ENCODE measurements around the gene NYAP2. TPM values are rescaled to one million over a fixed set of nuclear protein-coding genes. Genes with fewer than 3 reads are reported as not detected.

NYAP2 gene
- total RNA-seq, 2 experiments from 2014 or later: not detected

DNA sequence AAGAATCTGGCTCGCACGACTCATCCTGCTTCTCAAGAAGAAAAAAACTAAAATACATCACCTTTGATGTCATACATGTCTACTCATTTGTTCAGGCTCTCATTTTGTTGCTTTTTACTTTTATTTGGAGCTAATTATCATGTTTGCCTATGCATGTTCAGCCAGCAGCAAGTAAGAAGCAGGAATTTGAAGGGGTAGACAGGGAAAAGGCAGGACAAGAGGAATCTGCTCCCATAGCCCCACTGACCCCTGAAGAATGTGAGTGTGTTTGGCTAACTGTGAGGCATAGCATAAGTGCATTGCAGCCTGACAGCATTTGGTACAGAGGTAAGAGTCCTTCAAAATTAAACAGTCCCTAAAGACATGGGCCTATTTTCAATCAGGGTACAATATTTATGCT lies 72.7 kb downstream of the NYAP2 start:
- DNase-seq (no peak), ATAC-seq (ENCODE audit: low read depth) (no peak)
- H3K36me3 Mint-ChIP-seq: no peaks in the 10 kb centered on the region
- H3K4me3 Mint-ChIP-seq: no peak overlapping the region
- peaks cover 6% of the 10 kb centered on the region for H3K9me3 Mint-ChIP-seq
- H3K27ac Mint-ChIP-seq: no peak overlapping the region
- POLR2A ChIA-PET: no interaction called here
- peaks cover 5% of the 10 kb centered on the region for H3K4me1 Mint-ChIP-seq
- H3K27me3 Mint-ChIP-seq: peaks cover 2% of the 10 kb centered on the region

DNA sequence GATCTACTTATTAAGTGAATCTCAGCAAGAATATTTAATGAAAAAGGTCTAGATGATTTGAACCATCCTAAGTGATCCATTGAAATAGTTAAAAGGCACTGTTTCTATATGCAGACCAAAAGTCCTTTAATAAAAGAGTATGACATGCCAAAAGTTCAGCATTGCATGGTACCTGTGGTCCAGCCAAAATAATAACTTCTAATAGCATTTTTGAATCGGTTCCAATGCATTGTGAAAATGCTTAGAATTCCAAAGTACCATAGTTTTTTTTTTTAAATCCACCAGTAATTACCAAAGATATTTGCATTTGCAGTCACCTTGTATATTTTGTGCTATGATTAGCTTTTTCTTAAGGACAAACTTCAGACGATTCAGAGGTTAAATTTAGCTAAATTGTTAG lies 79.9 kb downstream of the NYAP2 start:
- POLR2A ChIA-PET: interaction anchor here (0.6 kb wide), 1 partner anchor 34 kb away, joined by 3 read pairs; no protein-coding TSS in a partner anchor
- H3K27me3 Mint-ChIP-seq: peaks cover 2% of the 10 kb centered on the region
- H3K4me3 Mint-ChIP-seq: no peak overlapping the region
- H3K9me3 Mint-ChIP-seq: no peaks in the 10 kb centered on the region
- no peaks in the 10 kb centered on the region for H3K4me1 Mint-ChIP-seq
- no peak for DNase-seq
- no peak for ATAC-seq (ENCODE audit: low read depth)
- no peaks in the 10 kb centered on the region for H3K36me3 Mint-ChIP-seq
- no peak overlapping the region for H3K27ac Mint-ChIP-seq

DNA sequence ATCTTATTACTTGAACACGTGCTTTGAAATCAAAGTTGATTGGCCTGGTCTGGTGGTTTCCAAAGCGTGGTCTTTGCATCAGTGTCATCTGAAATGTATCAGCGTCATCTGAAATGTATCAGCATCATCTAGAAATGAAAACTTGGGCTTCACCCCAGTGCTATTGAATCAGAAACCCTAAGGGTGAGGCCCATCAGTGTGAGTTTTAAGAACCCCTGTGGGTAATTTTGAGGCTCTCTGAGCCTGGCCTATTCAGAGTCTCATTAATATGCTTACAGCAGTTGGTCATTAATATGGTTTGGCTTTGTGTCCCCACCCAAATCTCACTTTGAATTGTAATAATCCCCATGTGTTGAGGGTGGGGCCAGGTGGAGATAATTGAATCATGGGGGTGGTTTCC lies 85.2 kb downstream of the NYAP2 start:
- no peak for DNase-seq
- Mint-ChIP-seq H3K9me3 (no peaks in the 10 kb centered on the region), H3K36me3 (no peaks in the 10 kb centered on the region), H3K27me3 (no peaks in the 10 kb centered on the region), H3K4me1 (no peaks in the 10 kb centered on the region), H3K27ac (no peak overlapping the region), H3K4me3 (no peak overlapping the region)
- no peak for ATAC-seq (ENCODE audit: low read depth)
- POLR2A ChIA-PET: no interaction called here

DNA sequence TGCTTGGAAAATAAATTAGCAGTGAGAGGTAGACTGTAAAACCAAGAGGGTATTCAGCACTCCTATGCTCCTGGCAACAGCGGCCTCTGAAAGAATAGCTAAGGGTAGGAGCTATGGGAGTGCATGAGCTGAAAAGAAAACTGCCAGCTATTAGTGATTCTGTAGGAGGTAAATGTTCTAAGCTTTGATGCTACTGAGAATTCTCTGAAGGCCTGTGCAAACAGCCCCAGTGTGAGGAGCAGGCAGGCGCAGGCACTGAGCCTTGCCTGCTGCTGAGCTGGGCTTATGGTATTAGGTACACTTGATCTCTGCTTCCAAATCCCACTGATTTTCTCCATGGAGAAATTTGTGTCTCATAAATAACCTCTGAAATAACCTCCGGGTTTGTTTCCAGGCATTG lies 86.7 kb downstream of the NYAP2 start:
- POLR2A ChIA-PET: no interaction called here
- no peaks in the 10 kb centered on the region for H3K4me1 Mint-ChIP-seq
- no peaks in the 10 kb centered on the region for H3K36me3 Mint-ChIP-seq
- no peaks in the 10 kb centered on the region for H3K9me3 Mint-ChIP-seq
- ATAC-seq (ENCODE audit: low read depth) (no peak), DNase-seq (no peak)
- H3K27ac Mint-ChIP-seq: no peak overlapping the region
- no peak overlapping the region for H3K4me3 Mint-ChIP-seq
- H3K27me3 Mint-ChIP-seq: peaks cover 3% of the 10 kb centered on the region

DNA sequence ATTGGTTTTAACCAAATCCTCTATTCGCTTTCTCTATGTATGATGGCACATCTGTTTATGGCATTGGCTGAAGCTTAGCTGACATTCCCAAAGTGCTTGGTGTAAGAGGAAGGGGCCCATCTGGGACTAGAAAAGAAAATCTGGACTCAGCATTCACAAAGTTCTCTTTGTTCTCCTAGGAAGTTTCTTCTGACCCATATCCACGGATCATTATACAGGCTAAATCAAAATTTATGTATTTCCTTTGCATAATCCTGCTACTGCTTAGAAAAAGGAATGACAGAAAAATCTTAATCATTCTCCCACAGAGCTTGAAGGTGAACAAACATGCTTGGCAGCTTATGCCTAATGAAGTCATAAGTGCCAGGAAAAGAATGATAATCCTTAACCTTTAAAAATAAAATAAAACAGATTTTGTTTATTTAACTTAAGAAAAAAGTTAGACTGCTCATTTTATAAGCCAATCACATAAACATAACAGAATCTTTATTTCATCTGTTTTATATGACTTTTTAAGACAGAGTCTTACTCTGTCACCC lies 88.4 kb downstream of the NYAP2 start:
- POLR2A ChIA-PET: no interaction called here
- Mint-ChIP-seq H3K9me3 (no peaks in the 10 kb centered on the region), H3K36me3 (no peaks in the 10 kb centered on the region), H3K4me3 (no peak overlapping the region), H3K27ac (no peak overlapping the region), H3K4me1 (no peaks in the 10 kb centered on the region), H3K27me3 (peaks cover 3% of the 10 kb centered on the region)
- ATAC-seq (ENCODE audit: low read depth): no peak
- no peak for DNase-seq

DNA sequence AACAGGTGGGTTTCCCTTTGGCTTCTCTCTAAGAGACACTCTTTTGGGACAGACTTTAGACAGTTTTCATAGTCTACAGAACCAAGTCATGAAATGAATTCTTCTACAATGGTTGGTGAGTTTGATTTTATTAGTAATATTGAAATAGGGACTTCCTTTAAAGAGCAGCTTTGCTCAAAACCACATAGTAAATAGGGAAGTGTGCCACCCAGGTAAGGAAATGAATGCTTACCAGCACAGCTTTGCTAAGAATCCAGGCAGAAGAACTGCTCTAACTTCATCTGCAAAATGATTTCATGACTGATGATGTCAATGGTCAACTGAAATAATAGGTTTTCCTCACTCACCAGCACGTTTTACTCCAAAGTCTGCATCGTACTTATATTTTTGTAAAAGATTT lies 89.2 kb downstream of the NYAP2 start:
- POLR2A ChIA-PET: no interaction called here
- no peaks in the 10 kb centered on the region for H3K36me3 Mint-ChIP-seq
- no peak for DNase-seq
- no peak overlapping the region for H3K27ac Mint-ChIP-seq
- ATAC-seq (ENCODE audit: low read depth): no peak
- no peak overlapping the region for H3K4me3 Mint-ChIP-seq
- H3K27me3 Mint-ChIP-seq: peaks cover 3% of the 10 kb centered on the region
- no peaks in the 10 kb centered on the region for H3K4me1 Mint-ChIP-seq
- H3K9me3 Mint-ChIP-seq: no peaks in the 10 kb centered on the region

DNA sequence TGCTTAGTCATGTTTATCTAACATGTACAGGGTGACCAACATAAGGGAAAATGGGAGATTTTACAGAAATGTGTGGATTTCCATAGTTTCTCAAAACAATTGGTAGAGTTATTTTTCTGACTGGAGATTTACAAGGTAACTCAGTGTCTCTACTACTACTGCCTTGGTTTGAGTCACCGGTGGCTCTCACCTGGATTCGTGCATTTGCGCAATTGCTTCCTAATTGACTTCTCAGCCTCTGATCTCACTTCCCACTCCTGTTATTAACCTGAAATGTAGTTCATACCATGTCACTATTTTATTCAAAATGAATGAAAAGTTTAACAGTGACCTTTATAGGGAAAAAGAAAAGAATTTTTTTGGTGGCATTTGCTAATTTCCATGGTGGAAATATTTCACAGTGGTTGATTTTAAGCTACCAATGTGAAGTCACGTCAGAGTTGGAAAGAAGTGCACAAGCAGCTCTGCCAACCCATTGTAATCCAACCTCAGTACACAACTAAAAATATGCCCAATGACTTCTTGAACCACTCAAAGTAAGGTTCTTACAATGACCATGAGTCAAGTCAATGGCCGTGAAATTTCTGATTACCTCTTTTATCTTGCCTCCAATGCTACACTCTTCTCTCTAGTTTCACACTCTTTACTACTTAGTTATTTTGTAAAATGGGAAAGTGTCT lies 94.0 kb downstream of the NYAP2 start:
- ATAC-seq (ENCODE audit: low read depth): no peak
- Mint-ChIP-seq H3K4me3 (no peak overlapping the region), H3K4me1 (no peaks in the 10 kb centered on the region), H3K27ac (no peak overlapping the region), H3K9me3 (no peaks in the 10 kb centered on the region), H3K27me3 (peaks cover 3% of the 10 kb centered on the region), H3K36me3 (no peaks in the 10 kb centered on the region)
- POLR2A ChIA-PET: no interaction called here
- DNase-seq: no peak

DNA sequence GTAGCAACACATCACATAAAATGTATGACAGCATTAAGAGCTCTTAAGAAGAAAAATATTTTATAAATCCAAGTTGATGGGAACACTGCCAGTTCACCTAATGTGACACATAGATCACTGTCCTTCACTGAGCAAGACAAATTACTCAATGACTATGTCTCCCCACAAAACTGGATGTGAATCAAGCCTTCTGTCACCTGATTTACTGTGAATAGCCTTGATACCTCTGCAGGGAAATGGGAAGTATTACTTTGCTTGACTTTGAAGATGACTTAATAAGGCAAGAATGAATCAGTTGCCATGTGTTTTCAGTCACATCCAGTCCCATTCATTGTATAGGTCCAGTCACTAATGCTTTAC lies 94.6 kb downstream of the NYAP2 start:
- peaks cover 3% of the 10 kb centered on the region for H3K27me3 Mint-ChIP-seq
- no peak overlapping the region for H3K27ac Mint-ChIP-seq
- POLR2A ChIA-PET: no interaction called here
- ATAC-seq (ENCODE audit: low read depth) (no peak), DNase-seq (no peak)
- no peak overlapping the region for H3K4me3 Mint-ChIP-seq
- H3K9me3 Mint-ChIP-seq: no peaks in the 10 kb centered on the region
- H3K36me3 Mint-ChIP-seq: no peaks in the 10 kb centered on the region
- H3K4me1 Mint-ChIP-seq: no peaks in the 10 kb centered on the region

DNA sequence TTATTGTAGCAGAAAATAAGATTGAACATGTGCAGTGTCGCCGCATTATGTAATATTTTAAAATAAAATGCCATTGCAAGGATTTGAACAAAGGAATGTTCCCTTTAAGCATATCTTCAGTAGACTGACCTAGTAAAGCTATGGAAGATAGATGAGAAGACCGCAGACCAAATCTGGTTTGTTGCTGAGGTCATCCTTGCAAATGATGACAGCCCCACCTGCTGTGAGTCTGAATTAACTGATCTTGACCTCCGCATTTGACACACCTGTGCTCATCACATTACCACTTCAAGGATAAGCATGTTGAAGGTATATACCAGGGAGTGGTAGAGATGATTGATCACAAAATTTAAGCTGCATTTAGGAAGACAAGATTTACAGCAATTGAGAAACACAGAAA lies 96.2 kb downstream of the NYAP2 start:
- H3K4me1 Mint-ChIP-seq: no peaks in the 10 kb centered on the region
- ATAC-seq (ENCODE audit: low read depth) (no peak), DNase-seq (no peak)
- H3K36me3 Mint-ChIP-seq: no peaks in the 10 kb centered on the region
- no peak overlapping the region for H3K27ac Mint-ChIP-seq
- H3K27me3 Mint-ChIP-seq: peaks cover 10% of the 10 kb centered on the region
- no peak overlapping the region for H3K4me3 Mint-ChIP-seq
- POLR2A ChIA-PET: no interaction called here
- H3K9me3 Mint-ChIP-seq: no peaks in the 10 kb centered on the region

DNA sequence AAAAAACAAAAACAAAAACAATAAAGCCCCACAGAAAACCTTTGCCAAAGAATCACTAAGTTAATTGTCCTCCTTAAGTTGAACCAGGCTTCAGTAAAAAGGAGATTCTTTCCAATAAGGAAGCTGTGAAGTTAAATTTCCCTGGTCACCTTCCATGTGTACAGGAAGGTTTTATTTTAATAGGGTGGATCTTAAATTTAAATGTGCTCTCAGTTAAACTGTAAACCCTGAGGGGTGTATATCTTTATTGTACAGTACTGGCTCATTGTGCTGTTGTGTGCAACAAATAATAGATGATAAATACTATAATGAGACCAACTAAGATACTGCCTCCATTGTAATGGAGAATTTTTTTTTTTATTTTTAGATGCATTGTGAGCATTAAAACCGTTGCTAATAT lies 97.1 kb downstream of the NYAP2 start:
- no peak overlapping the region for H3K27ac Mint-ChIP-seq
- POLR2A ChIA-PET: no interaction called here
- no peaks in the 10 kb centered on the region for H3K4me1 Mint-ChIP-seq
- no peaks in the 10 kb centered on the region for H3K36me3 Mint-ChIP-seq
- no peak overlapping the region for H3K4me3 Mint-ChIP-seq
- no peaks in the 10 kb centered on the region for H3K9me3 Mint-ChIP-seq
- H3K27me3 Mint-ChIP-seq: peaks cover 8% of the 10 kb centered on the region
- DNase-seq (no peak), ATAC-seq (ENCODE audit: low read depth) (no peak)

DNA sequence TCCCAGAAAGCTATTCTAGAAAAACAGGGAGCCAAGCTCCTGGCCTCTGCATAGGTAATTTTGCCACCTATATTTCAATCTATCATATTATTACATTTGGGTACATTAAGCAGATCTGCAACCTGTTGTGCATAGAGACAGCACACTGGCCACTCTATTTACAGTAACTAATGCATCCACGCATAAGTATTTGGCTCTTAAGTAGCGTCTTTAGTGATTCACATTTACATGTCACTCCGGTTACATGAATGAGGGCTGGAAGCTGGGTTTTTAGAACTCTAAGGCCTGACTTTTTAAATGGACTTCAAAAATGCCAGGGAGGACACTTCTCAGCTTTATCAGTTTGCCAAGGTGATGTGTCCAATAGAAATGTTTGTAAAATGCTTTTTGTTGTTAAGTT lies 97.7 kb downstream of the NYAP2 start:
- ATAC-seq (ENCODE audit: low read depth): no peak

DNA sequence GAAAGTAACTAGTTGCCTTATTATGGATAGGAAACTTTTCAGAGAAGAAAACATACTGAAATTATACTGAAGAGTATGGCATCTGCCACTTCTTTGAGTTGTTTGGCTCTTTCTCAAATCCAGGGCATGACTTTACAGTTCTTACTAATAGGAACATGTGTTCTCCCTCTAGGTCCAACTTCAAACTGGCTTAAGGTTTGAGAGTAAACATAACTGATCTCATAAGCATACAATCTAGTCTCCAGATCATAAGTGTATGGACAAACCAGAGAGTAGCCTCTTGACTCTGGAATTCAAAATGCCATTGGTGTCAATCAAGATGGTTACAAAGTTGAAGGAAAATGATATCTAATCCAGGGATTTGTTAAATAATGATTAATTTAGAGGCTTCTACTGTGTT lies 101.5 kb downstream of the NYAP2 start:
- Mint-ChIP-seq H3K36me3 (no peaks in the 10 kb centered on the region), H3K9me3 (no peaks in the 10 kb centered on the region), H3K27ac (no peak overlapping the region), H3K4me3 (no peak overlapping the region), H3K27me3 (peaks cover 12% of the 10 kb centered on the region), H3K4me1 (no peaks in the 10 kb centered on the region)
- POLR2A ChIA-PET: no interaction called here
- DNase-seq: no peak
- ATAC-seq (ENCODE audit: low read depth): no peak

More for the DNA sequence above, 97.7 kb downstream of the NYAP2 start:
- DNase-seq: no peak
- Mint-ChIP-seq H3K9me3 (no peaks in the 10 kb centered on the region), H3K27me3 (peaks cover 10% of the 10 kb centered on the region), H3K4me1 (no peaks in the 10 kb centered on the region), H3K4me3 (no peak overlapping the region), H3K27ac (no peak overlapping the region), H3K36me3 (no peaks in the 10 kb centered on the region)
- POLR2A ChIA-PET: no interaction called here

DNA sequence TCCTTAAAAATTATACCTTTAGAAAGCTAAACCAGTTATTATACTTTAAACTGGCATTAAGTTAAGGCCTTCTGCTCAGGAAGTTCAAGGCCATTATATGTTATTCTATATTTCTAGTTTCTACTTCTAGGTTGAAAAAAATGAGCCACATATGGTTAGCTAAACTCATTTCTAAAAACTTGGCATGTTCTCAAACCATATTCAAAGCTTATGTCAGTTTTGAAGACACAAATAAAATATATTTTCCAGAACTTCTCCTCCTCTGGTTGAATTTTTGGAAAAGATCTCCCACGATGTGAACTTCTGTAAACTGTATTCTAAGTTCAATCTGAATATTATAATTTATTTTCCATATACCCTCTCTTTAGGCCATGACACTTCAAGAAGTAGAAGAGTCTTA lies 103.5 kb downstream of the NYAP2 start:
- peaks cover 16% of the 10 kb centered on the region for H3K27me3 Mint-ChIP-seq
- no peaks in the 10 kb centered on the region for H3K9me3 Mint-ChIP-seq
- ATAC-seq (ENCODE audit: low read depth): no peak
- H3K4me1 Mint-ChIP-seq: no peaks in the 10 kb centered on the region
- no peak overlapping the region for H3K27ac Mint-ChIP-seq
- no peaks in the 10 kb centered on the region for H3K36me3 Mint-ChIP-seq
- DNase-seq: no peak
- POLR2A ChIA-PET: no interaction called here
- no peak overlapping the region for H3K4me3 Mint-ChIP-seq

DNA sequence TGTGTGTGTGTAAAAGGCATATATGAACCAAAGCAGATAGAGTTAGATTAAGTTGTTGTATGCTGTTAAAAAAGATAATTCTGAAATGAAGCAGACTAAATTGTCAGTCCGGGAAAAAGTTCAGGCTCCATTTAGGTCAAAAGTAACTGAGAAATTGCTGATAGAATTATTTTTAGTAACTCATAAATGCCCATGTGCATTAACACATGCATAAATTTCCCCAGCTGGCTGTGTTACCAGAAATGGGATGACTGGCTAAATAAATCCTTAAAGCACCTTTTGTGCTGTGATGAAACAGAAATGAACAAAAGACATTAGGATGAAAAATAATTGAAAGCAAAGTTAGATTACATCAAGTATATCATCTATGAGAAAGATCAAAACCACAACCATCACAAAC lies 111.3 kb downstream of the NYAP2 start:
- POLR2A ChIA-PET: no interaction called here
- no peak overlapping the region for H3K27ac Mint-ChIP-seq
- no peaks in the 10 kb centered on the region for H3K4me1 Mint-ChIP-seq
- ATAC-seq (ENCODE audit: low read depth) (no peak), DNase-seq (no peak)
- no peak overlapping the region for H3K4me3 Mint-ChIP-seq
- no peaks in the 10 kb centered on the region for H3K36me3 Mint-ChIP-seq
- H3K9me3 Mint-ChIP-seq: no peaks in the 10 kb centered on the region
- peaks cover 5% of the 10 kb centered on the region for H3K27me3 Mint-ChIP-seq

DNA sequence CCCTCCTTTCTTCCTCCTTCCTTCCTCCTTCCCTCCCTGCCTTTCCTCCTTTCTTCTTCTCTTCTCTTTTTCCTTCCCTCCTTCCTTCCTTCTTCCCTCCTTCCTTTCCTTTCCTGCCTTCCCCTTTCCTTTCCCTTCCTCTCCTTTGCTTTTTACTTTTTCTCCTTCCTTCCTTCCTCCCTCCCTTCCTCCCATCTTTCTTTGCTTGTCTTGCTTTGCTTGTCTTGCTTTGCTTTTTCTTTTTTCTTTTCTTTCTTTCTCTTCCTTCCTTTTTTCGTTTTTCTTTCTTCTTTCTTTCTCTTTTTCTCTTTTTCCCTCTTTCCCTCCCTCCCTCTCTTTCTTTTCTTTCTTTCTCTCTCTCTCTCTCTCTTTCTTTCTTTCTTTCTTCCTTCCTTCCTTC lies 113.0 kb downstream of the NYAP2 start:
- H3K9me3 Mint-ChIP-seq: no peaks in the 10 kb centered on the region
- H3K4me3 Mint-ChIP-seq: no peak overlapping the region
- POLR2A ChIA-PET: no interaction called here
- no peaks in the 10 kb centered on the region for H3K4me1 Mint-ChIP-seq
- ATAC-seq (ENCODE audit: low read depth) (no peak), DNase-seq (no peak)
- H3K27ac Mint-ChIP-seq: no peak overlapping the region
- H3K36me3 Mint-ChIP-seq: no peaks in the 10 kb centered on the region
- H3K27me3 Mint-ChIP-seq: no peaks in the 10 kb centered on the region
